GM21528 (cell line): ENCODE data around the gene ADRA1B.

Source experiments
- ATAC-seq: cut with Tn5 transposase; IDR thresholded peaks from one replicate; pipeline ENCODE4 v1.9.1; 2021; ENCODE audit warnings: mild to moderate bottlenecking, moderate library complexity; ENCODE audit not compliant: unreplicated experiment, low FRiP score

Gene ADRA1B

GRCh38 chr5:159923008-159923407 is 6.7 kb downstream of the ADRA1B start:
- no peak for ATAC-seq

GRCh38 chr5:159928122-159928909 is 12.0 kb downstream of the ADRA1B start:
- no peak for ATAC-seq

GRCh38 chr5:159929176-159929575 is 12.9 kb downstream of the ADRA1B start:
- no peak for ATAC-seq

GRCh38 chr5:159933531-159934485 is 17.5 kb downstream of the ADRA1B start:
- no peak for ATAC-seq

GRCh38 chr5:159935946-159936345 is 19.7 kb downstream of the ADRA1B start:
- ATAC-seq, result no peak

GRCh38 chr5:159936686-159937329 is 20.5 kb downstream of the ADRA1B start:
- ATAC-seq, result no peak

- ATAC-seq, result no peak
Observed at GRCh38 chr5:159937580-159937979, 21.3 kb downstream of the ADRA1B start.

- ATAC-seq, result no peak
Observed at GRCh38 chr5:159943326-159943725, 27.0 kb downstream of the ADRA1B start.

GRCh38 chr5:159944056-159944600 is 27.8 kb downstream of the ADRA1B start:
- ATAC-seq, result no peak

GRCh38 chr5:159945359-159945758 is 29.1 kb downstream of the ADRA1B start:
- ATAC-seq, result no peak

GRCh38 chr5:159947708-159948358 is 31.6 kb downstream of the ADRA1B start:
- no peak for ATAC-seq

- no peak for ATAC-seq
Observed at GRCh38 chr5:159951387-159951786, 35.1 kb downstream of the ADRA1B start.

- no peak for ATAC-seq
Observed at GRCh38 chr5:159951834-159952233, 35.6 kb downstream of the ADRA1B start.

- no peak for ATAC-seq
Observed at GRCh38 chr5:159953609-159954008, 37.3 kb downstream of the ADRA1B start.

- no peak for ATAC-seq
Observed at GRCh38 chr5:159955056-159955624, 38.9 kb downstream of the ADRA1B start.

- ATAC-seq, result no peak
Observed at GRCh38 chr5:159956074-159956473, 39.8 kb downstream of the ADRA1B start.

- ATAC-seq, result no peak
Observed at GRCh38 chr5:159961176-159962160, 45.2 kb downstream of the ADRA1B start.

- ATAC-seq, result no peak
Observed at GRCh38 chr5:159962214-159962613, 45.9 kb downstream of the ADRA1B start.

- no peak for ATAC-seq
Observed at GRCh38 chr5:159963935-159964334, 47.7 kb downstream of the ADRA1B start.
